Activated T-cell treated with anti-CD3 and anti-CD28 coated beads, Interleukin-2, amount 50 U/mL, for 1 hour (primary cell): ENCODE measurements around the gene PSORS1C2.
"Not testable (repeated sequence)": the region's sequence is repeated elsewhere in the genome, so short reads cannot be mapped to it uniquely, and the experiment has no call there.

Experiments
- DNase-seq: peaks from one replicate; pipeline ENCODE4 v3.0.0-alpha.2; 2020

The PSORS1C2 gene

DNA sequence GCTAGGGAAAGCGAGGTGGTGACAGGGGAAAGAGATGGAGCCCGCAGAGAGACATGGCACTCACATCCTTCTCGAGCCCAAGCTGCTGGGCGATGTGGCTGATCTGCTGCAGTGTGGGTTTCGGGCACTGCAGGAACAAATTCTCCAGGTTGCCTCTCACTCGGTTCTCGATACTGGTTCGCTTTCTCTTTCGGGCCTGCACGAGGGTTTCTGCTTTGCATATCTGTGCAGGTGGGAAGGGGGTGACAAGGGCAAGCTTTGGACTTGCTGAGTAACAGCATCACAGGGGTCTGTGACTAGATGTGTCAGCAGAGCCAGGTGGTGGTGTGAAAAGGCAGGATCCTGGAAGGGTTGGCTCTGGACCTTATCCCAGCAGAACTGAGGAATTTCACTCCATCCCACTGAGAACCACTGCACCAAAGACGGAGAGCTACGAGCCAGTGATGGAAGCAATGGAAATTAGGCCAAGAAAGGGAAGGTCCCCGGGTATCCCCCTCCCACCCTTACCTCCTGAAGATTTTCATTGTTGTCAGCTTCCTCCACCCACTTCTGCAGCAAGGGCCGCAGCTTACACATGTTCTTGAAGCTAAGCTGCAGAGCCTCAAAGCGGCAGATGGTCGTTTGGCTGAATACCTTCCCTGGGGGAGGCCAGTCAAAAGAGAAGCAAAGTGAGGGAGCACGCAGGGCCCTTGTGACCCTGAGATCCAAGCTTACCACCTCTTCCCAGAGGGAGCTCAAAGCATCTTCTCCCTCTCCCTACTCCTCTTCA is 26.4 kb upstream of the PSORS1C2 start:
- not testable (repeated sequence) for DNase-seq

DNA sequence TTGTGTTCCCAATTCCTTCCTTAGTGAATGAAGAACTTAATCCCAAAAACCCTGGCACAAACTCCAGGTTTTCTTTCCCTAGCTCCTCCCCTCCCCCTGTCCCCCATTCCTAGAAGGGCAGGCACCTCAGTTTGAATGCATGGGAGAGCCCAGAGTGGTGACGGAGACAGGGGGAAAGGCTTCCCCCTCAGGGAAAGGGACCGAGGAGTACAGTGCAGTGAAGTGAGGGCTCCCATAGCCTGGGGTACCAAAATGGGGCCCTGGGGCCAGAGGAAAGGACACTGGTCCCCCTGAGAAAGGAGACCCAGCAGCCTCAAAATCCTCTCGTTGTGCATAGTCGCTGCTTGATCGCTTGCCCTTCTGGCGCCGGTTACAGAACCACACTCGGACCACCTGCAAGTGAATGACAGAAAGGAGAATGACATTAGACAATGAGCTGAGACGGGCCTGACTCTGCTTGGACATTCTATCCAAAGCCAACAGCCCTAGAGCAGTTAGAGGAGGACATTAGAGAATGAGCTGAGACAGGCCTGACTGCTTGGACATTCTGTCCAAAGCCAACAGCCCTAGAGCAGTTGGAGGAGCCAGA is 25.7 kb upstream of the PSORS1C2 start:
- DNase-seq, result not testable (repeated sequence)

DNA sequence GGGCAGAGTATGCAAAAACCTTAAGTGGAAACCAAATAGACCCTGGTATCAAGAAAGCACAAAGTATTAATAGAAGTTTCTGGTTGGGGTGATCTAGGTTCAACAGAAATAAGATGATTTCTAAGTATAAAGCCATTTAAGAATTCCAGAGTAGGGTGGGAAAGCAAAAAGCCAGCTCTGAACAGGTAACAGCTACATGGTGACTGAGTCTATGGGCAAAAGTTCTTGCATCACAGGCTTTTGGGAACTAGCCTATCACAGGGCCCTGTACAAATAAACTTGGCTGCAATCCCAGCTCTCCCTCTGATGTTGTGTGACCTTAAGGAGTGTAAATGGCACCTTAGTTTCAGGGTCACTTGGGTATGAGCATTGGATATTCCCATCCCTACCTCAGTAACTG is 25.1 kb upstream of the PSORS1C2 start:
- DNase-seq, result no peak

DNA sequence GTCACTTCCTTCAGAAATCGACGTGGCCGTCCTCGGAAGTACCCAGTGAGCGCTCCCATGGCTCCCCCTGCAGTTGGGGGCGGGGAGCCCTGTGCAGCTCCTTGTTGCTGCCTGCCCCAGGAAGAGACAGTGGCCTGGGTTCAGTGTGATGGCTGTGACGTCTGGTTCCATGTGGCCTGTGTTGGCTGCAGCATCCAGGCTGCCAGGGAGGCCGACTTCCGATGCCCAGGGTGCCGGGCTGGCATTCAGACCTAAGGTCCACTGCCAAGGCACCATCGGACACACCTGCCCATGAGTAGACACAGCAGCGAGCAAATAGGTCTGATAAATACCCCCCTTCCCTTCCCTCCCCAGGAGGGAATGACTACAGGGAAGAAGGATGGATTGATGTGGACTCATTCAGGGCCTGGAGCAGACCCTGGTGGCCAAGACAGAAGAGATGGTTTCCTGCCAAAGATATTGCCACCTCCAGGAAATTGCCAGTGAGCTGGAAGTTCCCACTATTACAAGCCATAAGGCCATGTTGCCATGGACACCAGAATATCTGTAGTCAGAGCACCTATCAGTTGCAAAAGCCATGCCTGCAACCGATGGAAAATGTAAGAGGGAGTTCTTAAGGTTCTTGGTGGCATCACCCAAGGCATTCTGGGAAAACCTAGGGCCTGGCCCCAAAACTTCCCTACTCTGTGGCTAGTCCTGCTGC is 23.7 kb upstream of the PSORS1C2 start:
- no peak for DNase-seq

DNA sequence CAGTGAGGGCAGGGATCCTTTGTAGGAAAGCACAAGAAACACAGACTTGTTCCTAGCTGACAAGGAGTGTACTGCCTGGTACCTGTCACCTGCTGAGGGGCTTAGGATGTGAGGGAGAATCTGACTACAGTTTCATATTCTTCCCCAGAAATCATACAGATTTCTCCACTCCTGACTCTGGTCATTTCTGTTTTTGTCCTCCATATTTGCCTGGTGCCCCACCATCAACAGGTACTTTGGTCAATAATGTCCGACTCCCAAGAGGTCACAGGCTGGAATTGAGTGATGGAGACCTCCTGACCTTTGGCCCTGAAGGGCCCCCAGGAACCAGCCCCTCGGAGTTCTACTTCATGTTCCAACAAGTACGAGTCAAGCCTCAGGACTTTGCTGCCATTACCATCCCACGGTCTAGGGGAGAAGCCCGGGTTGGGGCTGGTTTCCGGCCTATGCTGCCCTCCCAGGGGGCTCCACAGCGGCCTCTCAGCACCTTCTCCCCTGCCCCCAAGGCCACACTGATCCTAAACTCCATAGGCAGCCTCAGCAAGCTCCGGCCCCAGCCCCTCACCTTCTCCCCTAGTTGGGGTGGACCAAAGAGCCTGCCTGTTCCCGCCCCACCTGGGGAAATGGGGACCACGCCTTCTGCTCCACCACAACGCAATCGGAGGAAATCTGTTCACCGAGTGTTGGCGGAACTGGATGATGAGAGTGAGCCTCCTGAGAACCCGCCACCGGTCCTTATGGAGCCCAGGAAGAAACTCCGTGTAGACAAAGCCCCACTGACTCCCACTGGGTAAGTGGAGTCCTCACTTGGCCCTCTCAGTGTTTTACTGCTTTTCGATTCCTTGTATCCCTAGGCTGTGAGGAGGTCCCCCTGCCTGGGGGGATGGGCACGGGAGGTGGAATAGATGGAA is 22.6 kb upstream of the PSORS1C2 start:
- no peak for DNase-seq

DNA sequence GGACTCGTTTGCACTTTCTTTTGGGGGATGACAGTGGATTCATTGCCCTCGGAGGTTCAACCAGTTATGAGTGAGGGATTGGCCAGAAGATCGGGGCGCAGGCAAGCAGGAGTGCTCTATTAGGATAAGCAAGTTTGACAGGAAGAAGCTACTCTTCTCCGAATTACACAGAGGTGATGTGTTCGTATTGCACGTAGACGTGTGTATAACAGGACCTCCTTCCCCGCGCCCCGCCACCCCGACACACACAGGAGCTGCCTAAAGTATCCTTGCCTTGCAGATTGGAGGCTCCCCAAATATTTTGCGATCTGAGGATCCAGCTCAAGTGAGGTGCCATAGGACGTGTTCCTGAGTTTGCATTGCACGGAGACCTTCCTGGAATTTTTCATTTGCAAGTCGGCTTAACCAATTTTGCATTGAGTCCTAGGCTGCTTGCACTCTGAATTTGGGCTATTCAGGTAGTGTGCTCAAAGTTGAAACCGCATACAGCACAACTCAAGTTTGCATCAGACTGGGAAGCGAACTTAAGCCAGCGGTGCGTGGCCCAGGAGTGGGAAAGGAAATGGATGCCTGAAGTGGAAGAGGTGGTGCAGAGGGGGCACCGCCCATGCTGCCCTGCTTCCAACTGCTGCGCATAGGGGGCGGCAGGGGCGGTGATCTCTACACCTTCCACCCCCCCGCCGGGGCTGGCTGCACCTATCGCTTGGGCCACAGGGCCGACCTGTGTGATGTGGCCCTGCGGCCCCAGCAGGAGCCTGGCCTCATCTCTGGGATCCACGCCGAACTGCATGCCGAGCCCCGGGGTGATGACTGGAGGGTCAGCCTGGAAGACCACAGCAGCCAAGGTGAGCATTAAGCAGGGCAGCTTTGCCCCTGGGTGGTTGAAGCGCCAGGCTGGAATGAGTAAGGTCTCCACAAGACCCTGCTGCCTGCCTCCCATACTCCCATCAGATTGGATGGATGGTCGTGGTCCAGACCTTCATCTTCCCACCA is 20.3 kb upstream of the PSORS1C2 start:
- DNase-seq, result peak; percentile 29

DNA sequence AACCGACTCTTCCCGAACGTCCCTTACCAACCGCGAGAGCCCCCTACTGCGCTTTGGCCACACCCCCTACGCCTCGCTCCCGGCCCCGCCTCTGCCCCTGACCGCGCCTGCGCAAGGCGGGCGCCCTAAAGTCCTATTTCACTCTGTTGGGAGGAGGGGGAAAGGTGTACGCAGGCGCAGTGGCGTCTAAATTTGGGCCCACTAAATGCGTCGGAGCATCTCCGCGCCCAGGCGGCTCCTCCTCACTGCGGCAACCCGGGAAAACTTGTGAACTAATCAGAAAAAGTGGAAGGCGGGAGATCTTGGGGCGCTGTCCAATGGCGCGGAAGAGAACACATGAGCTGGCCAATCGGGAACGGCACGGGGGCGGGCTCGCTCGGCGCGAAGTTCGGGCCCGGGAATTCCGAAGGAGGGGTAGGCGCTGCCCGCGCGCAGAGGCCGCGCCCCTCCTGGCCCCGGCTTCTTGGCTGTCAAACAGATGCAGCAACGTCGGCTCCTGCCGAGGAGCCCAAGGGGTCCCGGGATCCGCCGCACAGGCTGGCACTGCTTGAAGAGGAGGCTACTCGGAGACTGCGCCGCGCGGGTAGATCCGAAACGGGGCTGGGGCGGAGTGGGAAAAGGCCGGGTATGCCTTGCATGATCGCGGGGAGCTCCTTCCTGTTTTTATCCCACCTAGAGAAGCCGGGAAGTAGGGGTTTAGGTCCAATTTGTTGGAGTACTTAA is 19.4 kb upstream of the PSORS1C2 start, which contains the start of gene TCF19:
TSS of gene TCF19 (plus strand) at position 450 of the 723 bp plus-strand sequence. CDS start 881 bp downstream, outside the sequence.
- peak; percentile 99 for DNase-seq

DNA sequence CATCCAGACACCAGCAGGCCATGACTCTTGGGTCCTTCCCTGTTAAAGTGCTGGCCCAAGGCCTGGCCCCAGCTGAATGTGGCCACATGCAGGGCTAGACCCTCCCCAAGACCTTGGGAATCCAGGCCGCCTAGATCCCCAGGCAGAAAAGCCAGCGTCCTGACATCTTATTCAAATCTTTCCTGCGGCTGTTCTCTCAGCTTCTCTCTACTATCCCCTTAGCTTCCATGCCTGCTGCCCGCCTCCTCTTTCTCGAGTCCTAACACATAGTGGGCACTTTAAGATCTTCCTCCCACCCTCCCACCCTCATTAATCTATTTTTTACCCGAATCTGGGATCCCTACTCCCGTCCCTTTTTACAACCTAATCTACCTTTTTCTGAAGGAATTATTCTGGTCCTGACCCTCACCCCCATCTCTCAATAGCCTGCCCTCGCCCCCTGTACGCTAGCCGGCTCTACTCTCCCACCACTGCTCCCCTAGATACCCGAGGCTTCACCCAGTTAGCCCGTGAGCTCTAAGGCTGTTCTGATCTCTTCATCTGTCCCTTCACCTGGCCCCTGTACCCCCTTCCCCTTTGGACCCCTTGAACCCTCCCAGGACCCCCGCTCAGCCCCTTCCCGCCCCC is 18.8 kb upstream of the PSORS1C2 start, which contains the start of gene CCHCR1:
TSS of gene CCHCR1 (minus strand) at position 290 of the 627 bp plus-strand sequence. CDS start at position 88, 202 bp downstream.
- DNase-seq, result no peak

DNA sequence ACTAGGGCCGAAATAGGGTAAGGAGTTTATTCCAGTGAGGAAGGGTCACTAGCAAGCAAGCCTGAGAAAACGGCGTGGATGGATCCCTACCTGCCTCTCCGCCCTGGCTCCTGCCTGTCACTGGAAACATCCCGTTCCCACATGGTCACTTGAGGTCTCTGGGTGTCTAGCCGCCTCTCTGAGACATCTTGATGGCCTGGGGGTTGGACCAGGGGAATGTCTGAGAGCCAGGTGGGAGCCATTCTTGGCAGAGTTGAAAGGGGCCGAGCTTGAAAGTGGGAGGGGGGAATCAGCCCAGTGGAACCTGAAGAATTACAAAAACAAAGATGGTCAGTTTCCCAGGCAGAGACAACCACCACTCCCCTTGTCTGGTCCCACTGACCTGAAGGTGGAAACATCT is 17.8 kb upstream of the PSORS1C2 start:
- DNase-seq, result no peak

DNA sequence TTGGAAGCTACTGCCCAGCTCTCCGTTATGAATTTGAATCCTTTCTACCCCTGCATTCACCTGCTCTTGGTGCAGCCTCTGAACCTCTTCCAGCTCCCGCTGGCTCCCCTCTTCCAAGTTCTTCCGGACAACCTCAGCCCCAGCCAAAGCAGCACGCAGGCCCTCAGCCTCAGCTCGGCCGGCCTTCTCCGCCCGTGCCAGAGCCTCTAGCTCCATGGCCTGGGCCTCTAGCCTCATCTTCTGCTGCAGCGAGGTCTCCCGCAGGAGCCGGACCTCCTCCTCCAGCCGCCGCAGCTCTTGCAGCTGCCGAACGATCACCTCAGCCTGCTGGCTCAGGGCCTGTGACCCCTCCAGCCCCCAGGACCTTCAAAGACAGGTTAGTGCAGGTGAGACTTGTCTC is 15.6 kb upstream of the PSORS1C2 start:
- no peak for DNase-seq

DNA sequence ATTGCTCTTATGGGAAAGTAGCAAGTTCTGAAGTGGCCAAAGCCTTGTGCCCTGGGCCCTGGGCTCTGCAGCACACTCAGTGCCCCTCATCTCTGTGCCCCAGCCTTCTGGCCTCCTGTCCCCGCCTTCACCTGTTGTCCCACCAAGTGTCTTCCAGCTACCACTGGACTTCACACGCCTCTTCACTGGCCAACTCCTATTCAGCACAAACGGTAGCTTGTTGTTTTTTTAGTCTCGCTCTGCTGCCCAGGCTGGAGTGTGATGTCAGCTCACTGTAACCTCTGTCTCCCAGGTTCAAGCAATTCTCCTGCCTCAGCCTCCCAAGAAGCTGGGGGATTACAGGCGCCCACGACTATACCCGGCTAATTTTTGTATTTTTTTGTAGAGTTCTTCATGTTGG is 13.9 kb upstream of the PSORS1C2 start:
- no peak for DNase-seq

DNA sequence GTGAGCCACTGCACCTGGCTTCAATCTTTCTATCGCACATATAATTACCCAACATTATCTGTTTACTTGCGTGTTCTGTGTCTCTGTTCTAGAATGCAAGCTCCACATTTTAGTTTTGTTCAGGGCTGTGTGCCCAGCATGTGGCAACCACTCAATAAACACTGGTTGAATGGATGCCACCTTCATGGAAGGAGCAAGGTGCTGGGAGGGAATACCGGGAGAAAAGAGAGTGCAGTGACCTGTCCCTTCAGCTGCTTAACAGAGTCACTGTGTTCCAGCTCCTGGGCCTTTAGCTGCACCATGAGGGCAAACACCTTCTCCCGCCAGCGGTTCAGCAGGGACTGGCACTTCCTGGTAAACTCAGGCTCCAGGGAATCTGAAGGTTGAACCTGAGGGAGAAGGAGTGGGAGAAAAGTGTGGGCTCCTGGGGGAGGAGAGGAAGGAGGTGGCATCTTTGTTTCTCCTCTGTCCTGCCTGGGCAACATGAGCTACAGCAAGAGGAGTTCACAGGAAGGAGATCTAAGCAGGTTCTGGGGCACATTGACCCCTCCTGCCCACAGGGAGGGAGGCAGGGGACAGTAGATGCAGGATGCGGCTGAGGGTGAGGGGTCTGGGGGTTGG is 11.1 kb upstream of the PSORS1C2 start:
- no peak for DNase-seq

DNA sequence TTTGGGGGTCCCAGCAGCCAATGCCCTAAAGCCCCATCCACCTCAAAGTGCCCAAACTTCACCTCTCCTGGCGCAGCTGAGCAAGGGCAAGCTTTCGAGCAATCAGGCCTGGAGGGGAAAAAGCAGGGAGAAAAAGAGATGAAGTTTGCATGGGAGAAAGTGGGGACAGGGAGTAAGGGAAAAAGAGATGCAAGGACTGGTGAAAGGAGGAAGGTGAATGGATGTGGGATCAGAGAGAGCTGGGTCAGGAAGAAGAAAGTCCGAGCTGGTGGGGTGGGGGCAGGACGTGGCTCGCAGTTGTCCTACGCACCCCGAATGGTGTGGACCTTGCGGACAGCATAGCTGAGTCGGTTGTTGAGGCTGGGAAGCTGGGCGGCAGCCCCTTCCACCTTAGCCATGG is 6.5 kb upstream of the PSORS1C2 start:
- no peak for DNase-seq

DNA sequence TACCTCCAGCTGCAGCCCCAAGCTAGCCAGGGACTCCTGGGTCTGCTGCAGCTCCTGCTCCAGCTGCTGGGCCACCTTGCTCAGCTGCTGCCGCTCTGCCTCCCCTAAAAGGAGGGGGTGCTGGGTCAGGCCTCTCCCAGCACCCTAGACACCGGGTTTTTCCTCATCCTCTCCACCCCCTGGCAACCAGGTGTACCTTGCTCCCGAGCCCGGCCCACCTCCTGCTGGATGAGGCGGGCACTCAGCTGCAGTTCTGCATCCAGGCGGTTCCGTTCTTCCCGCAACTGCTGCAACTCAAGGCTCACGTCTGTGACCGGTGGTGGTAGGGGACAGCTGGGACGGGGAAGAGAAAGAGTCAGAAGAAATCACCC is 6.1 kb upstream of the PSORS1C2 start:
- DNase-seq, result no peak

DNA sequence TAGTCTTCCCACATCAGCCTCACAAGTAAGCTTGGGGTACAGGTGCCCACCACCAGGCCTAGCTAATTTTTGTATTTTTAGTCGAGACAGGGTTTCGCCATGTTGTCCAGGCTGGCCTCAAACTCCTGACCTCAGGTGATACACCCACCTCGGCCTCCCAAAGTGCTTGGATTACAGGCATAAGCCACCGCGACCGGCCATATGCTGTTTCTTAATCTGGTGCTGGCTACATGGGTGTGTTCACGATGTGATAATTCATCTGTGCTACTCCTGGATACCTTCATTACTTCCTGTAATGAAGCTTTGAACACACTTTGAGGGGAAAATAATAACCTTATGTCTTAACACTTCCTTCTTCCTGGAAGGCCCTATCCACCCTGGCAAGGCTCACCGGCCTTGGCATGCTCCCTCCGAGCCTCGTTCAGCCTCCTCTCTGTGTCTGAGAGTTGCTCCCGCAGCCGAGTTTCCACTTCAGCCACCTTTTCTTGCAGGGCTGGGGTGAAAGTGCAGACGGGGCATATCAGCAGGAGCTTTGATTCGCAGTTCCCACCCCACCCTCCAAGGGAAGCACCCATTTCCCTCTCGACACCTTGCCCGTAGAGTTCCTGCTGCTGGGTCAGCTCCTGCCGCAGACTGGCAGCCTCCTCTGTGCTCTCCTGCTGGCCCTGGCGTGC is 5.6 kb upstream of the PSORS1C2 start:
- DNase-seq, result no peak

DNA sequence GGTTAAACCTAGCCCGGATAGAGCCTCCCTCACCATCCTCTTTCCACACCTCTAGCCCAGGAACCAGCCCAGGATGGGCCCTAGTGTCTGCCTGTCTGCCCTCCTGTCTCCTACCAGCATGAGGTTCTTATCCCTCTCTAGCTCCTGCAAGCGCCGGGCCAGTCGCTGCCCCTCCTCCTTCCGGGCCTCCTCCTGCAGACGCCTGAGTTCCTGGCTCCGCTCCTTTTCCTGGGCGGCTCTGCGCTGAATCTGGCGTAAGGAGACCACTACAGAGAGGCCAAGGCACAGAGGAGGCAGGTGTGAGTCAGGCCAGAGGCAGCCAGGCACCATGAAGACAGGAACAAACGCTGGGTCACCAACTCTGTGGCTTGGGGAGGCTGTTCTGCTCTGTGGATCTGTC is 4.3 kb upstream of the PSORS1C2 start:
- DNase-seq, result no peak

DNA sequence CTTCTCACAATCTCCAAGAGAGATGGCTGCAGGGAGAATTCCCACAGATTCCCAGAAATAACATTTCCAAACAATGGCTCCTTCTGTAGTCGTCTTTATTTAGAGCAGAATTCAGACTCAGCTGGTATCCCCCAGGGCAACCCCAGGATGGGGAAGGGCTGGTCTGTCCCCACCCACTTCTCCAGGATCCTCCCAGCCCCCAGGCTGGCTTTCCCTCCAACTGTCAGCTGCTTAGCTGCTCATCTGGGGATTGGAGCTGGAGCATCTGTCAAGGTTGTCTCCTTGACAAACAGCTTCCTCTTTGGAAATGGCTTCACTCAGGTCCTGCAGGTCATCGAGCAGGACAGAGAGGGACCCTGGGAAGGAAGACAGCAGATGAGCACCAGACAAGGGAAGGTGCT is 3.5 kb upstream of the PSORS1C2 start:
- no peak for DNase-seq

DNA sequence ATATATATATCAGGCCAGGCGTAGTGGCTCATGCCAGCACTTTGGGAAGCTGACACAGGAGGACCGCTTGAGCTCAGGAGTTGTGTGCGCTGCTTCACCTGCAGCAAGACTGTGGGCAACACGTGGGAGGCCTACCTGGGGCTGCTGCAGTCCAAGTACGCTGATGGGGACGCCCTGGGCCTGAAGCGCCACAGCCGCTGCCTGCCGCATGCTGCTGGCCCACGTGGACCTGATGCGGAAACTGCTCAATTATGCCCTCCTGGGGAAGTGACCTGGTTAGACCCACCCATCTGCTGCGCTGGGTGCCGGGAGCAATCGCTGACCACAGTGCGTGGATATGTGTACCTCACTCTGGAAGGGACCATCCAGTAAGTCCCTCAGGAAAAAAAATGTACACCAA is 1.8 kb upstream of the PSORS1C2 start:
- DNase-seq, result no peak

DNA sequence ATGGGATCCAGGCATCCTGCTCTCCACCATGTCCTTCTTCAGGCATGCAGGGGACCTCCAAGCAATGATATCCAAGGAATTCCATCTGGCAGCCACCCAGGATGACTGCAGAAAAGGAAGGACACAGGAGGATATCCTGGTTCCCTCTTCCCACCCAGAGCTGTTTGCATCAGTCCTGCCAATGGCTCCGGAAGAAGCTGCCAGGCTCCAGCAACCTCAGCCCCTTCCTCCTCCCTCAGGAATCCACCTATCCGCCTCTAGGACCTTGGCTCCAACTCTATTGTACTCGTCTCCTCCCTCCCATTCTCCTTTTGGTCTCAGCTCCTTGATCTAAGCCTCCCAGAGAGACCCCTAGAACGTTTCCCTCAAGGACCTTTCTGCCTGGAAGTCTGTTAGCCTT is 733 bp upstream of the PSORS1C2 start:
- DNase-seq, result no peak
